Activated CD4-positive, alpha-beta memory T cell treated with anti-CD3 and anti-CD28 coated beads for 36 hours (primary cell): Measurements from ENCODE around the gene FASTK. TPM values are rescaled to one million over a fixed set of nuclear protein-coding genes. Genes with fewer than 3 reads are reported as not detected.

Experiments
- CTCF ChIA-PET: fragments of 350-600 bp; sonication (Branson Sonifier 250); formaldehyde crosslinking; loops from one replicate; lab custom pipeline; 2021; ENCODE audit warnings: antibody characterized with exemption, inconsistent platforms; lab: Charles Lee
- POLR2A ChIA-PET: fragments of 350-600 bp; sonication (Branson Sonifier 250); formaldehyde crosslinking; loops from one replicate; lab custom pipeline; 2021; ENCODE audit warnings: antibody characterized with exemption; lab: Charles Lee
- DNase-seq: peaks from one replicate; pipeline ENCODE4 v3.0.0-alpha.2; 2020
- H3K27ac Mint-ChIP-seq: one replicate; pipeline ENCODE4 v1.8.0; 2021; ENCODE audit warnings: mixed read lengths
- H3K27me3 Mint-ChIP-seq: one replicate; pipeline ENCODE4 v1.8.0; 2021; ENCODE audit warnings: mixed read lengths
- H3K36me3 Mint-ChIP-seq: one replicate; pipeline ENCODE4 v1.8.0; 2021; ENCODE audit warnings: mixed read lengths
- H3K4me1 Mint-ChIP-seq: one replicate; pipeline ENCODE4 v1.8.0; 2021; ENCODE audit warnings: low read depth, mixed read lengths
- H3K4me3 Mint-ChIP-seq: one replicate; pipeline ENCODE4 v1.8.0; 2021; ENCODE audit warnings: mild to moderate bottlenecking, mixed read lengths
- H3K9me3 Mint-ChIP-seq: one replicate; pipeline ENCODE4 v1.8.0; 2021; ENCODE audit warnings: mixed read lengths
- intact Hi-C: fragments of 100-400 bp; cut with micrococcal nuclease; formaldehyde crosslinking; loops from one replicate; pipeline ENCODE4 v1.15.1; 2023
- total RNA-seq, 2 experiments: library from RNA; stranded (reverse); gene quantifications; one replicate each; pipeline ENCODE4 v1.2.3, GENCODE V29; 2021

Gene FASTK
- total RNA-seq, 2 experiments from 2014 or later = 56.8 to 57.4 TPM

DNA sequence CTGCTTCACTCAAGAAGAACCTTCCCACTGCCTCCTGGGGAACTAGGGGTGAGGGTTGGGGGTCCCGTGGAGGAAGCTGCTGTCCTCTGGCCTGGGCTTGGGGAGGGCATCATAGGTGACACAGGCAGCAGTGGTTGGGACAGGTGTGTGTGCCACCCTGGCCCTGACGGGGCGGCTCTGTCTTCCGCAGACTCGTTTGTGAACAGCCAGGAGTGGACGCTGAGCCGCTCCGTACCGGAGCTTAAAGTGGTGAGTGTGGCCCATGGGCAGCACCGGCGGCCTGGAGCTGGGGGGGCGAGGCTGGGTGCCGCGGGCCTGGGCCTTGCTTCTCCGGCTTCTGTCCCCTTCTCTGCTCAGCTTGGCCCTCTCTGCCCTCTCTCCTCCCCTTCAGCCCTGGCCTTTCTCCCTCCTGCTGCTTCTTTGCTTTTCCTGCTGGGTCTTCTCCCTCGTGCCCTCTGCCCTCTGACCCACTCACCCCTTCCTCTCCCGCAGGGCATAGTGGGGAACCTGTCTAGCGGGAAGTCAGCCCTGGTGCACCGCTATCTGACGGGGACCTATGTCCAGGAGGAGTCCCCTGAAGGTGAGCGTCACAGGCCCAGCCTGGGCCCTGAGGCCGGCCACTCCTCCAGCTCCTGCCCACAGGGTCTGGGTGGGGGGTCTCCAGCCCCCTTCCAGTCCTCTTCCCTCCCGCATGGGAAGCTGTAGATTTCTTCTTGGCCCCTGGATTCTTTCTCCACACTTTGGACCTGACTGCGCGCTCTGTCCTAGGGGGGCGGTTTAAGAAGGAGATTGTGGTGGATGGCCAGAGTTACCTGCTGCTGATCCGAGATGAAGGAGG lies 36.2 kb upstream of the FASTK start:
- Mint-ChIP-seq H3K4me3 (peak overlapping the region; percentile 71), H3K36me3 (peaks cover 2% of the 10 kb centered on the region), H3K4me1 (peaks cover 12% of the 10 kb centered on the region), H3K9me3 (no peaks in the 10 kb centered on the region), H3K27ac (peak overlapping the region; percentile 85), H3K27me3 (peaks cover 5% of the 10 kb centered on the region)
- intact Hi-C loops = loop anchor here (5.0 kb wide), 1 partner anchor 110 kb away; the partner anchor contains the start of gene ABCF2
- POLR2A ChIA-PET = interaction anchor here (0.6 to 1.2 kb wide), 2 partner anchors 110 to 233 kb away, joined by 3 read pairs; partner anchors contain the start of gene ABCF2
- CTCF ChIA-PET = interaction anchor here (1.4 to 1.8 kb wide), 3 partner anchors 32 to 98 kb away, joined by 3 to 5 read pairs (median 3); no protein-coding TSS in a partner anchor
- no peak for DNase-seq

DNA sequence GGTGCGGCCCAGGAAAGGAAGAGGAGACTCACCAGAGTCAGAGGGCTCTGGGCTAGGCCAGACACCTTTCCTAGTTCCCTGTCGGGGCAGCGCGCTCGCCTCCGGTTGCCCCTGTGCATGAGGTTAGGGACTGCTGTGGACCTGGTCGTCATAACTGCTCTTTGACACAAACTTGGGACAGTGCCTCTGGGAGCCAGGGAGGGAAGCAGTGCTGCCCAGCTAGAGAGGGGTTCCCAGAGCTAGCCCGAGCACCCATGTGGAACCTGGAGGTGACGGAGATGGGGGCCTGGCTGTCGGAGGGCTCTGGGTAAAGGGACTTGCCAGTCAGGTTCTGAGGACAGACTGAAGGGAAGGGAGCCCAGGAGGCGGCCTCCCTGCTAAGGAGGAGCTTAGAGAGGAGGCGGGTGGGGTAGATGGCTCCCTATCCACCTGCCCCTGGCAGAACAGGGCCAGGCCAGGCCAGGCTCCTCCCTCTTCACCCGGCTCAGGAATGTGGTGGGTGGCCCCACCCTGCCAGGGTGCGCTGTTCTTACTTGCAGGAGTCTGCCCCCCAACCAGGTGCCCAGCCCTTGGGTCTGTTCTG lies 35.3 kb upstream of the FASTK start:
- peak; percentile 20 for DNase-seq

DNA sequence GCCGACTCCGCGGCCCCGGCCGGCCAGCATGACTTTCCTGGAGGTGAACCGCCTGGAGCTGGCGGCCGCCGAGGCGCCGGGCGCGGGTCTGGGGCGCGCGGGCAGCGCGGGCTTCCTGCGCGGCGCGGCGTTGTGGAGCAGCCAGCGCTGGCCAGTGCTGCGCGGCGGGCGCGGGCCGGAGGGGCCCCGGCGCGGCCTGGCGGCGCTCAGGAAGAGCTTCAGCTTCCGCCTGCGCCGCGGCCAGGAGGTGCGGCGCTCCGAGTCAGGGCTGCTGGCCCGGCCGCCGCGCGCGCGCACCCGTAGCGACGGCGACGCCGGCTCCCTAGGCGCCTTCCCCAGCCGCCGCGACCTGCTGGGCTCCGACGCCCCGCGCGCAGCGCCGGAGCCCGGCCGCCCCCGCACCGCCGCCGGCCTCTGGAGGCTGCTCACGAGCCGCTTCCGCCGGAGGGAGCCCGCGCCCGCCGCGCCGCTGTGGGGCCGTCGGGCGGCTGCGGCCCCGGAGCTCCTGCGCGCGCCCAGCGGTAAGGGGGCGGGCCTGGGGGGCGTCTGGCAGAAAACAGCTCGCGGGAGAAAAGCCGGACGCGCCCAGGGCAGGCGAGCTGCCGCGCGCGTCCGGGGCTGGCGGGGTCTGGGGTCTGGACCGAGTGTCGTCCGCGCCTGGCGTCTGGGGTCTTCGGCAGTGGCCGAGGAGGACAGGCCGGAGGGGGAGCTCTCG lies 34.7 kb upstream of the FASTK start:
- peaks cover 12% of the 10 kb centered on the region for H3K4me1 Mint-ChIP-seq
- POLR2A ChIA-PET = no interaction called here
- intact Hi-C loops = loop anchor here (5.0 kb wide), 1 partner anchor 112 kb away; the partner anchor contains the start of gene ABCF2

More for the DNA sequence above, 35.3 kb upstream of the FASTK start:
- Mint-ChIP-seq H3K4me1 (peaks cover 12% of the 10 kb centered on the region), H3K36me3 (no peaks in the 10 kb centered on the region), H3K4me3 (peak overlapping the region; percentile 65), H3K27ac (no peak overlapping the region), H3K9me3 (no peaks in the 10 kb centered on the region), H3K27me3 (peaks cover 5% of the 10 kb centered on the region)
- CTCF ChIA-PET = interaction anchor here (0.5 to 1.8 kb wide), 9 partner anchors 8 to 1035 kb away, joined by 3 to 11 read pairs (median 3); no protein-coding TSS in a partner anchor
- intact Hi-C loops = loop anchor here (5.0 kb wide), 1 partner anchor 111 kb away; the partner anchor contains the start of gene ABCF2
- POLR2A ChIA-PET = interaction anchor here (0.6 kb wide), 1 partner anchor 234 kb away, joined by 3 read pairs; no protein-coding TSS in a partner anchor

GRCh38 chr7:151114151-151115090 lies 33.8 kb upstream of the FASTK start:
- no peak for DNase-seq
- intact Hi-C loops = loop anchor here (5.0 kb wide), 3 partner anchors 113 to 217 kb away; partner anchors contain the start of gene ABCF2
- ChIA-PET POLR2A (no interaction called here), CTCF (interaction anchor here (0.8 to 7.7 kb wide), 10 partner anchors 10 to 666 kb away, joined by 3 to 44 read pairs (median 3); partner anchors contain the start of gene ABCB8)
- Mint-ChIP-seq H3K9me3 (no peaks in the 10 kb centered on the region), H3K4me1 (peaks cover 12% of the 10 kb centered on the region), H3K4me3 (peak overlapping the region; percentile 32), H3K27ac (no peak overlapping the region), H3K27me3 (peaks cover 5% of the 10 kb centered on the region), H3K36me3 (no peaks in the 10 kb centered on the region)

More for the DNA sequence above, 34.7 kb upstream of the FASTK start:
- Mint-ChIP-seq H3K27ac (no peak overlapping the region), H3K4me3 (peak overlapping the region; percentile 65), H3K27me3 (peaks cover 5% of the 10 kb centered on the region), H3K36me3 (no peaks in the 10 kb centered on the region), H3K9me3 (no peaks in the 10 kb centered on the region)
- DNase-seq = peak; percentile 52
- CTCF ChIA-PET = interaction anchor here (0.8 to 1.8 kb wide), 10 partner anchors 9 to 667 kb away, joined by 3 to 11 read pairs (median 4); no protein-coding TSS in a partner anchor

DNA sequence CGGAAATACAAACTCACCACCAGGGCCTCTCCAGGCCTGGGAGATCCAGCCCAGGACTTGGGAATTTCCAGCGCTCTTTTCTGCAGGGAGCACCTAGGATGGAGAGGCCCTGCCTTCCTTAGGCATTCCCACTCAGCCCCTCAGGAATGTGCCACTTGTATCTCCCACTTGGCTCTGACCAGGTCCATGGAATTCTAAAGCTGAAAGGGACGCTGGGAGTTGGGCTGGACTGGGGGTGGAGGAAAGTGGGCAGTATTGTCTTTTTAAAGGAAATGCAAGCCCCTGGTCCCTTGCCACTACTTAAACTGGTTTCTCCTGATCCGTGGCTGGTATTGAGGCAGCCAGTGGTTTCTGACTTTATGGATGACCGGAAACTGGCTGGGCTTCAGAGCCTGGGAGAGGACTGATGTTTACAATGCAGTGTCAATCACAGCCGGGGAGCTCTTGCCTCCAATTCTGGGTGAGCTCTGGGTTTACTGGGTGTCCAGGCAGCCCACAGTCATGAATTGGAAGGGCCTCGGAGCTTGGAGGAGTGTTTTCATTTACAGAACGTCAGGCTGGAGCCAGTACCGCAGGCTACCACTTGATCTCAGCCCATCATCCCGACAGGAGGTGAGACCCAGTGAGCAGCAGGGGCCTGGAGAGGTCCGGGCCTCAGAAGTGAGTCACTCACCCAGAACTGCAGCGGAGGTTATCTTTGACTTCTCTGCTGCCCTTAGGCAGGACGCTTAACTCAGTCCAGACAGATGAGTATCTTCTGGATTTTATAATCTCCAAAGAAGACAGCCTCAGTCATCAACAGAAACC lies 32.9 kb upstream of the FASTK start:
- H3K27me3 Mint-ChIP-seq = peaks cover 5% of the 10 kb centered on the region
- ChIA-PET POLR2A (no interaction called here), CTCF (interaction anchor here (0.8 to 7.7 kb wide), 6 partner anchors 11 to 85 kb away, joined by 3 to 44 read pairs (median 3); partner anchors contain the start of gene ABCB8)
- H3K36me3 Mint-ChIP-seq = no peaks in the 10 kb centered on the region
- H3K27ac Mint-ChIP-seq = no peak overlapping the region
- DNase-seq = no peak
- peak overlapping the region; percentile 32 for H3K4me3 Mint-ChIP-seq
- H3K9me3 Mint-ChIP-seq = no peaks in the 10 kb centered on the region
- intact Hi-C loops = loop anchor here (5.0 kb wide), 2 partner anchors 151 to 216 kb away; no protein-coding TSS in a partner anchor
- H3K4me1 Mint-ChIP-seq = peaks cover 12% of the 10 kb centered on the region

DNA sequence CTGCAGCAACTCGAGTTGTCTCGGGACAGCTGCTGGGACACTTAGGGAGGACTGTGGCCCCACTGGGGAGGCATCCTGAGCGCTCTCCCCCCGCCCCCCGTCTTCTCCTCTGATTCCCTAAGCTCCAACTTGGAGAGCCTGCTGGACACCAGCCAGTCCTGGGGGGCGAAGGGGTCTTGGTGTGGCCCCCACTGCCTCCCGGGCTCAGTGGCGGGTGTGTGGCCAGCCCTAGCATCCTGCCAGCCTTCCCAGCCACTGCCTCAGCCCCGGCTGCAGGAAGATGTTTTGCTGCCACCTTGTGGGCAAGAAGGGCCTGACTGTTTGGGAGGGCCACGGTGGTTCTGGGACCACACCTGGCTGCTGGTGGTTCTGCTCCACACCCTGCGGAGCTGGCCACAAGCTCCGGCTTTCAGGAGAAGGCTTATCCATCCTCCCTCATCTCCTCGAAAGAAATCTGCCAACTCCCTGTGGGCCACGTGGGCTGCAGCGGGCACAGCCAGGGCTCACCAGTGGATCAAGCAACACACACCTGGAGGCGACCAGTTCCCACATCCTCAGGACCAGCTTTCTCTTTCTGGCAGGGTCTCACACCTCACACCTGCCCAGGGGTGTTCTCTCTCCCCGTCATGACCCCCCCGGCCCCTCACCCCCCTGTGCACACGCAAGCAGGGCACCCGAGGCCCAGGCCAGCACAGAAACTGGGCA lies 30.5 kb upstream of the FASTK start:
- no peaks in the 10 kb centered on the region for H3K9me3 Mint-ChIP-seq
- H3K27me3 Mint-ChIP-seq = peaks cover 5% of the 10 kb centered on the region
- H3K4me1 Mint-ChIP-seq = peaks cover 4% of the 10 kb centered on the region
- no peak overlapping the region for H3K4me3 Mint-ChIP-seq
- ChIA-PET POLR2A (no interaction called here), CTCF (interaction anchor here (0.5 to 7.7 kb wide), 32 partner anchors 9 to 222 kb away, joined by 3 to 44 read pairs (median 4); partner anchors contain the start of genes ABCB8, AGAP3, FASTK and TMUB1)
- peak; percentile 83 for DNase-seq
- no peaks in the 10 kb centered on the region for H3K36me3 Mint-ChIP-seq
- no peak overlapping the region for H3K27ac Mint-ChIP-seq
- intact Hi-C loops = loop anchor here (1.0 to 5.0 kb wide), 4 partner anchors 20 to 214 kb away; partner anchors contain the start of gene ABCB8

DNA sequence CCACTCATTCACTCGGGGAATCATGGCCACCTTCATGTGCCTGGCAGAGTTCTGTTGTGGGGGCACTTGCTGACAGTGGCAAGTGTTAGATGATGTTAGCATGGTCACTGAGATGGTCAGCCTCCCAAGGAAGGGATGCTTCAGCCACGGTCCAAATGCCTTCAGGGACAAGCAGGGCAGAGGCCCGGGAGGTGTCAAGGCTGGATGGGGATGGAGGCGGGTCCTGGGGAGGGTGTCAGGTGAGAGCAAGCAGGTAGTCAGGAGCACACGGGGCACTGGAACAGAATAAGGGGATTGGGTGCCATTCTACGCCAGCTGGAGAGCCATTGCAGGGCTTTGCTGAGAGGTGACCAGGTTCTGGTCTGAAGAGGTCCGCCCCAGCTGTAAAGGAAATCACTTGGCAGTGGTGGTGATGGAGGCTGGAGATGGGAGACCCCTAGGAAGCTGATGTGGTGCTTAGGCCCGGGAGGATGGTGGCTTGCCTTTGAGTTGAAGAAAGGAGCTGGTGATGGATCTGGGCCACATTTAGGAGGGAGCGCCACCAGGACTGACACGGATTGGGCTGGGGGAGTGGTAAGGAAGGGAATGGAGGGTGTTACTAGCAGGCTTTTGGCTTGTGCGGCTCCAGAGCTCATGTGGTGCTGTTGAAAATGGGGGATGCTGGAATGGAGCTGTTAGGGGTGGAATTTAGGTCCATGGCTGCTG lies 29.8 kb upstream of the FASTK start:
- ChIA-PET POLR2A (no interaction called here), CTCF (interaction anchor here (0.5 to 7.7 kb wide), 28 partner anchors 9 to 505 kb away, joined by 3 to 44 read pairs (median 6); partner anchors contain the start of genes ABCB8, AGAP3, FASTK and TMUB1)
- H3K36me3 Mint-ChIP-seq = no peaks in the 10 kb centered on the region
- H3K9me3 Mint-ChIP-seq = no peaks in the 10 kb centered on the region
- no peak overlapping the region for H3K4me3 Mint-ChIP-seq
- no peak for DNase-seq
- intact Hi-C loops = loop anchor here (2.0 to 5.0 kb wide), 3 partner anchors 82 to 213 kb away; partner anchors contain the start of gene ABCB8
- H3K4me1 Mint-ChIP-seq = no peaks in the 10 kb centered on the region
- H3K27ac Mint-ChIP-seq = no peak overlapping the region
- H3K27me3 Mint-ChIP-seq = peaks cover 5% of the 10 kb centered on the region

DNA sequence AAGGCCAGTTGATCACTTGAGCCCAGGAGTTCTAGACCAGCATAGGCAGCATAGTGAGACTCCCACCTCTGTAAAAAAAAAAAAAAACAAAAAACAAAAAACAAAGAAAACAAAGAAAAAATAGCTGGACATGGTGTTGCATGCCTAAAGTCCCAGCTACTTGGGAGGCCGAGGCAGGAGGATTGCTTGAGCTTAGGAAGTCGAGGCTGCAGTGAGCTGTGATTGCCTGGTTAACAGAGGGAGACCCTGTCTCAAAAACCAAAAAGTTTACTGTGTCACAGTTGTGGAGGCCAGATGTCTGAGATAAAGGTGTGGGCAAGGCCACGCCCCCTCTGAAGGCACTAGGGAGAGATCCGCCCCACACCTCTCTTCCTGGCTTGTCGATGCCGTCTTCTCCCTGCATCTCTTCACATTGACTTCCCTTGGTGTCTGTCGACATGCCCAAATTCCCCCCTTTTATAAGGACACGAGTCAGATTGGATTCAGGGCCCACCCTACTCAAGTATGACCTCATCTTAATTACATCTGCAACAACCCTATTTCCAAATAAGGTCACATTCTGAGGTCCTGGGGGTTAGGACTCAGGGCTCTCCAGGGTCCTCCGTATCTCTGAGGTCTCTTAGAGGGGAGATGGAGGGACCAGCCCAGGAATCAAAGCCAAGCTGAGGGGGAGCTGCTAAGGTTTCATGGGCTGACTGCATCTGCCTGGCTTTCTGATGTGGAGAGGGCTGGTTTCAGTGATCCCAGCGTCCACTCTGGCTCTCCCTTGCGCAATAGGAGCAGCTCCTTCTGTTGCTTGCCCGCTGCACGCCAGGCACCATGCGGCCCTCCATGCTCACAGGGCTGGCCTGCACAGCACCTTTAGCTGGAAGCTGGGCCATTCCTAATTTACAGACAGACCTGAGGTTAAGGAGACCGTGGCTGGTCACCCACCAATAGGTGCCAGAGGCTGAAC lies 28.8 kb upstream of the FASTK start:
- Mint-ChIP-seq H3K4me1 (no peaks in the 10 kb centered on the region), H3K36me3 (no peaks in the 10 kb centered on the region), H3K27me3 (peaks cover 5% of the 10 kb centered on the region), H3K9me3 (no peaks in the 10 kb centered on the region), H3K27ac (no peak overlapping the region), H3K4me3 (no peak overlapping the region)
- DNase-seq = no peak
- intact Hi-C loops = loop anchor here (2.0 to 5.0 kb wide), 3 partner anchors 81 to 212 kb away; partner anchors contain the start of gene ABCB8
- POLR2A ChIA-PET = no interaction called here
- CTCF ChIA-PET = interaction anchor here (0.8 to 7.7 kb wide), 14 partner anchors 14 to 211 kb away, joined by 3 to 44 read pairs (median 9); partner anchors contain the start of genes ABCB8, AGAP3, FASTK and TMUB1
